Stimulated activated CD4-positive, alpha-beta T cell treated with anti-CD3 and anti-CD28 coated beads, Interleukin-1b, Interleukin-23, amount 100 ng/mL, for 24 hours (primary cell): ENCODE results near the gene PASK.

ENCODE experiments used
- DNase-seq, 4 experiments: peaks; one replicate each; pipeline ENCODE4 v3.0.0-alpha.2; 2020; ENCODE audit warnings: low read depth in 4 of 4, low spot score in 1 of 4

PASK gene

GRCh38 chr2:241148239-241148638 lies 1.0 kb downstream of the PASK start:
- no peak for DNase-seq

GRCh38 chr2:241147336-241147735 lies 1.9 kb downstream of the PASK start:
- DNase-seq, result no peak

GRCh38 chr2:241146286-241146685 lies 3.0 kb downstream of the PASK start:
- no peak for DNase-seq

GRCh38 chr2:241142593-241142992 lies 6.7 kb downstream of the PASK start:
- DNase-seq, result no peak

- DNase-seq, result no peak
Observed at GRCh38 chr2:241142063-241142462, 7.2 kb downstream of the PASK start.

- DNase-seq, result no peak
Observed at GRCh38 chr2:241141214-241141770, 8.0 kb downstream of the PASK start.

GRCh38 chr2:241140445-241140840 lies 8.8 kb downstream of the PASK start:
- no peak for DNase-seq

- DNase-seq, result no peak
Observed at GRCh38 chr2:241139531-241140444, 9.5 kb downstream of the PASK start.

- no peak for DNase-seq
Observed at GRCh38 chr2:241138471-241138870, 10.8 kb downstream of the PASK start.

GRCh38 chr2:241137276-241138190 lies 11.7 kb downstream of the PASK start:
- DNase-seq, result no peak

GRCh38 chr2:241136661-241137260 lies 12.5 kb downstream of the PASK start:
- DNase-seq, result no peak

- no peak for DNase-seq
Observed at GRCh38 chr2:241136191-241136590, 13.1 kb downstream of the PASK start.

- DNase-seq, result no peak
Observed at GRCh38 chr2:241135737-241136136, 13.5 kb downstream of the PASK start.

GRCh38 chr2:241134711-241135110 lies 14.6 kb downstream of the PASK start:
- no peak for DNase-seq

GRCh38 chr2:241133436-241133820 lies 15.8 kb downstream of the PASK start:
- no peak for DNase-seq

- DNase-seq, result no peak
Observed at GRCh38 chr2:241132538-241133435, 16.5 kb downstream of the PASK start.

- DNase-seq, result no peak
Observed at GRCh38 chr2:241131531-241131930, 17.7 kb downstream of the PASK start.

- no peak for DNase-seq
Observed at GRCh38 chr2:241130316-241130715, 19.0 kb downstream of the PASK start.

GRCh38 chr2:241129086-241129871 lies 20.0 kb downstream of the PASK start:
- DNase-seq, result no peak
